HG02884 (cell line): ENCODE data around the gene TMEM74B.
"Not testable (repeated sequence)": the region's sequence is repeated elsewhere in the genome, so short reads cannot be mapped to it uniquely, and the experiment has no call there.

ENCODE experiments used
- ATAC-seq: cut with Tn5 transposase; IDR thresholded peaks from one replicate; pipeline ENCODE4 v1.9.1; 2021; ENCODE audit warnings: mild to moderate bottlenecking, moderate library complexity; ENCODE audit not compliant: unreplicated experiment

TMEM74B gene

GRCh38 chr20:1184638-1185315, at the start of gene TMEM74B:
TSS of gene TMEM74B (minus strand) at chr20:1184981. CDS start at chr20:1183801, 1,180 bp downstream.
- ATAC-seq = no peak

- no peak for ATAC-seq
Measured at GRCh38 chr20:1232286-1233111, 47.7 kb upstream of the TMEM74B start.

- ATAC-seq = no peak
Measured at GRCh38 chr20:1229541-1229940, 44.8 kb upstream of the TMEM74B start.

GRCh38 chr20:1225783-1226654, 41.2 kb upstream of the TMEM74B start, which contains the start of gene RAD21L1:
TSS of gene RAD21L1 (plus strand) at chr20:1226044. CDS start at chr20:1228454, 2,410 bp downstream.
- no peak for ATAC-seq

GRCh38 chr20:1225263-1225782, 40.5 kb upstream of the TMEM74B start:
- ATAC-seq = no peak

- no peak for ATAC-seq
Measured at GRCh38 chr20:1224205-1224890, 39.6 kb upstream of the TMEM74B start.

- ATAC-seq = not testable (repeated sequence)
Measured at GRCh38 chr20:1222750-1223149, 38.0 kb upstream of the TMEM74B start.

GRCh38 chr20:1216527-1217427, 32.0 kb upstream of the TMEM74B start:
- ATAC-seq = not testable (repeated sequence)

- no peak for ATAC-seq
Measured at GRCh38 chr20:1215386-1216170, 30.8 kb upstream of the TMEM74B start.

GRCh38 chr20:1214838-1215261, 30.1 kb upstream of the TMEM74B start:
- no peak for ATAC-seq

- ATAC-seq = no peak
Measured at GRCh38 chr20:1212607-1213396, 28.0 kb upstream of the TMEM74B start.

- no peak for ATAC-seq
Measured at GRCh38 chr20:1212023-1212422, 27.2 kb upstream of the TMEM74B start.

- no peak for ATAC-seq
Measured at GRCh38 chr20:1210501-1210900, 25.7 kb upstream of the TMEM74B start.

GRCh38 chr20:1209447-1210387, 24.9 kb upstream of the TMEM74B start:
- no peak for ATAC-seq

- no peak for ATAC-seq
Measured at GRCh38 chr20:1207293-1207878, 22.6 kb upstream of the TMEM74B start.
